Muscle of back (tissue), 11 donors: ENCODE data around the gene MGAT4A. TPM values are rescaled to one million over a fixed set of nuclear protein-coding genes. Genes with fewer than 3 reads are reported as not detected.
"Not testable (repeated sequence)": the region's sequence is repeated elsewhere in the genome, so short reads cannot be mapped to it uniquely, and the experiment has no call there.

Experiments used
- DNase-seq, 3 donors: peaks; one replicate each; pipeline versions ENCODE4 v3.0.0 to v3.0.0-alpha.2; 2013
- polyA plus RNA-seq, 10 donors: library from polyadenylated mRNA; unstranded; fragments of 120-200 nt; gene quantifications; one replicate each; pipeline ENCODE4 v1.2.1, GENCODE V29; 2013; ENCODE audit not compliant: insufficient read length in 10 of 10

Gene MGAT4A
- polyA plus RNA-seq, 10 donors = 3.5 to 8.7 (median 5.3) TPM

DNA sequence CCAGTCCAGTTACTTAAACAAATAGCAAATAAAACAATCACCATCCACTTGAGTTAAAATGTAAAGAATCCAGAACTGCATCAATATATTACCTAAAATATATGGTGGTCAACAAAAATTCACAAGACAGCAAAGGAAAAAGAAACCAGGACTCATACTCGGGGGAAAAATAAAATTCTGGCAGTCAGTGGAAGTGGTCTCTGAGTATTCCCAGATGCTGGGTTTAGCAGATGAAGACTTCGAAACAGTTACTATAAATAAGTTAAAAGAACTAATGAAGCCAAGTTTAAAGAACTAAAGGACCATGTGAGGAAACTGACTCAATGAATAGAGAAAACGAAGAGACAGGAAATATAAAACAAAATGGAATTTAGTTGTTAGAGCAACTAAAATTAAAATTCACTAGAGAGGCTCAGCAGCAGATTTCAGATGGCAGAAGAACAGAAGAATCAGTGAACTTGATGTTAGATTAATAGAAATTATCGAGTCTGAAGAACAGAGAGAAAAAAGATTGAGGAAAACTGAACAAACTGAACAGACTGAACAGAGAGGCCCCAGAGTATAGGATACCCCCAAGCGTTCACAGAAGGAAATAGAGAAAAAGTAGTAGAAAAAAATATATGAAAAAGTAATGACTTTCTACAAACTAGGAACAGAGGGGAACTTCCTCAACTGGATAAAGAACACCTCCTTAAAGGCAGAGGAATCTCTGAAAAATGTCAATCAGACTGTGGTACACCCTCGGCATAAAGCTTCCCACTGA is 27.9 kb downstream of the MGAT4A start:
- peak in 1 of 3 donors; percentile 60 for DNase-seq

GRCh38 chr2:98702127-98702802 is 28.7 kb downstream of the MGAT4A start:
- peak in 1 of 3 donors; percentile 16 for DNase-seq

DNA sequence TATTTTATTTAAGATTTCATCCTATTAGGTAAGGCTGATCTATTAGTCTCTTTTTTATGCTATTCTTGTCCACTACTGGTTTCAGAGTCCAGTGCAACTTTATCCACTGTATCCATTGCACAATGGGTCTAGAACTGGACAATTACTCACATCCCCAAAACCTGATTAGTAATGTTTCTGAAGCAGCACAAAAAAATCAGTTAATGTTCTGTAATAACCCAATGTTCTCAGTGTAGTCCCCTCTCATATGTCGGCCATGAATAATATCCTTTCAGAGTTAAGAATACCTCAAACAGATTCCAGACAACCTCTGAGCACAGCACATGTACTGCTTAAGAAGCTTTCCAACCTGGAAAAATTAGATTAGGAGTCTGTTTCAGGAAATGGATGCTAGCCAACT is 29.7 kb downstream of the MGAT4A start:
- no peak for DNase-seq

DNA sequence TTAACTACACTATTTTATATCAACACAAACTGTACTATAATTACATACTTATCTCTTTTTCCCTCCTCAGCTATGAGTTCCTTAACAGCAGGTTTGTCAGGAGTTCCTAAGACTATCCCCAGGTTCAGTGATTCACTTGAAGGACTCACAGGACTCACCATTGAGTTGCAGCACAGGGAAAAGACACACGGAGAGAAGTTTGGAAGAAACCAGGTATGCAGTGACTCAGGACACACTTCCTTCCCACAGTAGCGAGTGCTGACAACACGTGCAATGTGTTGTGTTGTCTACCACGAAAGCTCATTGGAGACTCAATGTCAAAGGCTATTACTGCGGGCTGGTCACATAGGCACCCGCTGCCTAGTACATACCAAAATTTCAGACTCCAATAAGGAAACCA is 32.0 kb downstream of the MGAT4A start:
- no peak for DNase-seq

DNA sequence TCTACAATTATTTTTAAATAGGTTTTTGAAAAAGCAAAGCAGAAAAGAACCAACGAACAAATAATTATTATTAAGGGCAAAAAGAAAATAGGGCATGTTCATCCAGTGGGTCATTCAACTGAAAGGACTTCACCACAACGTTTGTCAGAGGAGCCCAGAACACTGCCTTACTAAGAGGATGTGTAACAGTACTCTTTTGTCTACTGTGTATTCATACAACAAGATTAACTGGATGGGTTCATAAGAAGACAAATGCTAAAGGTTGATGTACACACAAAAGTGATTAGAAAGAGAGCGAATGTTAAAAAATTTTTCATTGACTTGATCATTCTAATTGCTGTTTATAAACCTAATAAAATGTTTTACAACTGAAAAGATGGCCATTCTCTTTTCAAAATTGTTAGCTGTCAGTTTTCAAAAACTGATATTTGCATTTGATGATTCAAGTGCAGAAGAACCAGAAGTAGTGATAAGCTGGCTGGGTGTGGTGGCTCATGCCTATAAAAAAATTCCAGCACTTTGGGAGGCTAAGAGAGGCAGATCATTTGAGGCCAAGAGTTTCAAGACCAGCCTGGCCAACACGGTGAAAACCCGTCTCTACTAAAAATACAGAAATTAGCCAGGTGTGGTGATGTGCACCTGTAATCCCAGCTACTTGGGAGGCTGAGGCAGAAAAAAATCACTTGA is 33.1 kb downstream of the MGAT4A start:
- no peak for DNase-seq

- peak in 1 of 3 donors; percentile 33 for DNase-seq
Observed at GRCh38 chr2:98696200-98696599, 34.7 kb downstream of the MGAT4A start.

DNA sequence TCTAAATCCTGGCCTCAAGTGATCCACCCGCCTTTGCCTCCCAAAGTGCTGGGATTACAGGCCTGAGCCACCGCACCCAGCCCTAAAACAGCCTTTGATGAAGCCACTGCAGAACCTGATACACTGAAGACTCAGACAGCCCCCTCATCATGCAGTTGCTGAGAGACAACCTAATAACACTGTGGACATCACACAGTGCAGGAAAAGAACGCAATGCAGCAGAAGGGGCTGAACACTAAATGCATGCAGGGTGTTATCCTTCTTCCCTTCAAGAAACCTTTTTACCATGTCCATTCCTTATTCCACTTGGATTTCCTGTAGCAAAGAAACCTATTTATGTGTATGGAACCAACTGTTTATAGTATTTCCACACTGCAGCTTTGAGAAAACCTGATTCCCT is 35.7 kb downstream of the MGAT4A start:
- no peak for DNase-seq

GRCh38 chr2:98693477-98693876 is 37.5 kb downstream of the MGAT4A start:
- DNase-seq = no peak

DNA sequence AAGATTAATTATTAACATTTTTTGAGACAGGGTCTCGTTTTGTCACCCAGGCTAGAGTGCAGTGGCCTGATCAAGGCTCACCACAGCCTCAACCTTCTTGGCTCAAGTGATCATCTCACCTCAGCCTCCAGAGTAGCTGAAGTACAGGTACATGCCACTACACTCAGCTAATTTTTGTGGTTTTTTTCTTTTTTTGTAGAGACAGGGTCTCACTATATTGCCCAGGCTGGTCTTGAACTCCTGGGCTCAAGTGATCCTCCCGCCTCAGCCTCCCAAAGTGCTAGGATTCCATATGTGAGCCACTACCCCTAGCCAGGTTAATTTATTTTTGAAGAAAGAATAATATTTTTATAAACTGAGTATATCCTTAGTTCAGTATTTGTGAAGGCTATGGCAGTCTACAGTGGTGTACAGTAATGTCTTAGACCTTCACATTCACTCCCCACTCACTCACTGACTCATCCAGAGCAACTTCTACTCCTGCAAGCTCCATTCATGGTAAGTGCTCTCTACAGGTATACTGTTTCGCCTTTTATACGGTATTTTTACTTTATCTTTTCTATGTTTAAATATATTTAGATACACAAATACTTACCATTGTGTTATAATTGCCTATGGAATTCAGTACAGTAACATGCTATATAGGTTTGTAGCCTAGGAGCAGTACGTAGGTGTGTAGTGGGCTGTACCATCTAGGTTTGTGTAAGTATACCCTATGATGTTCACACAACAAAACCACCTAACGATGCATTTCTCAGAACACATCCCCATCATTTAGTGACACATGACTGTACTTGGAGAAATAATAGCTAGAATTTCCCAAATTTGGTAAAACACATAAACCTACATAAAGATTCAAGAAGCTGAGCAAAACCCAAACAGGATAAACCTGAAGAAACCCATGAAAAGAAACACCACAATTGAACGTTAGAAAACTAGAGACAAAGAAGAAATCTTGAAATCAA is 38.6 kb downstream of the MGAT4A start:
- no peak for DNase-seq

DNA sequence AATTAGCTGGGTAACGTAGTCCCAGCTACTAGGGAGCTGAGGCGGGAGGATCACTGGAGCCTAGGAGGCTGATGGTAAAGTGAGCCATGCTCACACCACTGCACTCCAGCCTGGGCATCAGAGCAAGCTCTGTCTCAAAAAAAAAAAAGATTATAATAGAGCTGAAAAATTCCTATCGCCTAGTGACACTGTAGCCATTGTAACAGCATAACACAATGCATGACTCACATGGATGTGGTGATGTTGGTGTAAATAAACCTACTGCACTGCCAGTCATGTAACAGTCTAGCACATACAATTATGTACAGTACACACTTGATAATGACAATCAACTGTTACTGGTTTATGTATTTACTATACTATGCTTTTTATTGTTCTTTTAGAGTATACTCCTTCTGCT is 39.6 kb downstream of the MGAT4A start:
- no peak for DNase-seq

GRCh38 chr2:98685930-98686887 is 44.7 kb downstream of the MGAT4A start:
- DNase-seq = no peak

- no peak for DNase-seq
Observed at GRCh38 chr2:98683728-98684127, 47.2 kb downstream of the MGAT4A start.

GRCh38 chr2:98676742-98677141 is 54.2 kb downstream of the MGAT4A start:
- no peak for DNase-seq

DNA sequence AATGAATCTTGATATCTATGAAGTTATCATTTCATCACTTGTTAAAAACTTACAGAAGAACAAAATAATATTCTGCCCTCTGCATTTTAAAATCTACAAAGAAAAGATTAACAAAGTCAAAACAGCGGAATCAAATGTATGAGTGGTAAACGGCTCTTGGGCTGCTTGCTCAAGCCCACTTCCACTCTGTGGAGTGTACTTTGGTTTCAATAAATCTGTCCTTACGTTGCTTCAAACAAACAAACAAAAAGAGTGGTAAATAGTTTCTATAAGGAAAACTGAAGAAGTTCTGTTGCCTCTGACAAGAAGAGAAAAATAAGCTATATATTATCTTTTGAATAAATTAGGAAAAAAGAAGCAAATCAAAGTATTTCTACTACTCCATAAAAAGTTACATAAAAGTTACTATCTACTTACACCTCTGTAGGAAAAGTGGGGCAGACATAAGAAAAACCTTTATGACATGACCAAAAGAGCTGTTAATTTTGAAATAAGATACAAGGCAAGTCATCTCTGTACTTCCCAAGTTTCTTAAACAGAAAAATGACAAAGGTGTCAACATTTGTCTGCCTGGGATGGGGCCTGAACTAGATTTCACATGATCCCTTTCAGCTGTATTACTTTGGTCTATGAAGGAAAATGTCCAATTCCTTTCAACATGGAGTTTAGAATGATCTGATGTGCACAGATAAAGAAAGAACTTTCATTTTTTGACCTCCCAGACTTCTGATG is 56.5 kb downstream of the MGAT4A start:
- no peak for DNase-seq

DNA sequence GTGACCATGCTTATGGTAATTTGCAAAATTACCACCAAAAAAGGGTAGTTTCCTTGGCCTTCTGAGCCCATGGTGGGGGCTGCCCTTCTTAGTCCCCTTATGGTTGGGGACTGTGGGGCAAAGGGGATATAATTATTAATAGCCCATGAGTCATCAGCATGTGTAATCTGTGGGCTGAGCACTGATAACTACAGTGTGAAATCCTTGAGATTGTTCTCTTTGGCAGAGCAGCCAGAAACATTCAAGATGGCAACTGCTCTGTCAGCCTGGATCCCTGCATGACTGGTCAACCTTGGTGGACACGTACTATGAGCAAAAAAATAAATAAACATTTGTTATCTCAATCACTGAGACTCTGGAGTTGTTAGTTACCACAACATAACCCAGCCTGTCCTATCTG is 61.3 kb downstream of the MGAT4A start:
- no peak for DNase-seq

- DNase-seq = no peak
Observed at GRCh38 chr2:98665677-98666076, 65.3 kb downstream of the MGAT4A start.

- DNase-seq = peak in 1 of 3 donors; percentile 2
Observed at GRCh38 chr2:98664323-98664722, 66.6 kb downstream of the MGAT4A start.

GRCh38 chr2:98663511-98664090 is 67.3 kb downstream of the MGAT4A start:
- no peak for DNase-seq

GRCh38 chr2:98659491-98659840 is 71.5 kb downstream of the MGAT4A start:
- DNase-seq = not testable (repeated sequence)
